K562 (cell line): ENCODE data around the gene ITGAE. TPM values are rescaled to one million over a fixed set of nuclear protein-coding genes. Genes with fewer than 3 reads are reported as not detected.

Source experiments
- ATAC-seq: fragments of 200-7000 bp; cut with Tn5 transposase; 3 replicates; pipeline ENCODE4 v1.9.1; 2020; ENCODE audit warnings: moderate library complexity
- BruUV-seq: library from RNA; stranded (reverse); fragments of 400-500 nt; replicated peaks from 2 replicates; lab custom pipeline; 2021; lab: Mats Ljungman, UMichigan
- CTCF ChIA-PET: fragments of 300-600 bp; formaldehyde crosslinking; extraction: SDS; loops from one replicate; lab custom pipeline; 2021; ENCODE audit warnings: low intra/inter-chr PET ratio; lab: Yijun Ruan, JAX
- POLR2A ChIA-PET: fragments of 300-600, 350-650 bp; sonication (Branson Sonifier 250); formaldehyde crosslinking; extraction: SDS; loops from one replicate; lab custom pipeline; 2021; ENCODE audit warnings: antibody characterized with exemption, inconsistent platforms; lab: Yijun Ruan, JAX
- DNase-seq, 4 experiments: peaks; one replicate each; pipeline versions ENCODE4 v3.0.0 to v3.0.0-alpha.2; 2011 to 2018; ENCODE audit warnings: low spot score in 3 of 4, mixed read lengths in 3 of 4; ENCODE audit errors: extremely low read depth in 1 of 4
- FAIRE-seq: peaks from 2 replicates; lab custom pipeline; 2011; peaks lifted over from hg19 to GRCh38; lab: Jason Lieb, UNC
- H2AFZ ChIP-seq: 2 replicates; pipeline ENCODE4 v1.6.0; 2011; ENCODE audit warnings: low read depth, low read length, control low read depth, inconsistent platforms
- H3K27ac ChIP-seq: fragments of 200-600 bp; 3 replicates; pipeline ENCODE4 v1.8.0; 2011; ENCODE audit warnings: low read depth, mild to moderate bottlenecking, control low read depth, inconsistent platforms, low read length, moderate library complexity, mixed read lengths; ENCODE audit errors: extremely low read depth
- H3K27me3 ChIP-seq, 2 experiments: fragments of 300-600 bp in 1 of 2; 2 replicates in 1 of 2; 3 replicates in 1 of 2; pipeline versions ENCODE4 v1.6.0 to v1.8.0; 2011; ENCODE audit warnings: inconsistent platforms in 2 of 2, low read length in 2 of 2, mild to moderate bottlenecking in 1 of 2, mixed read lengths in 1 of 2, moderate library complexity in 1 of 2; ENCODE audit not compliant: control insufficient read depth in 2 of 2, insufficient read depth in 2 of 2
- H3K36me3 ChIP-seq: fragments of 300-600 bp; 3 replicates; pipeline ENCODE4 v1.8.0; 2011; ENCODE audit warnings: mild to moderate bottlenecking, low read length, inconsistent platforms; ENCODE audit not compliant: control insufficient read depth, insufficient read depth
- H3K4me1 ChIP-seq, 2 experiments: fragments of 200-600 bp in 1 of 2; replicated peaks in 1 of 2; 2 replicates in 1 of 2; 3 replicates in 1 of 2; pipeline versions ENCODE4 v1.5.1 to v1.8.0; 2011; ENCODE audit warnings: inconsistent platforms in 2 of 2, low read length in 2 of 2, mild to moderate bottlenecking in 1 of 2, mixed read lengths in 1 of 2, moderate library complexity in 1 of 2; ENCODE audit not compliant: control insufficient read depth in 2 of 2, insufficient read depth in 2 of 2
- H3K4me2 ChIP-seq: 2 replicates; pipeline ENCODE4 v1.6.1; 2011; ENCODE audit warnings: low read length, control low read depth, inconsistent platforms, mixed read lengths; ENCODE audit not compliant: insufficient read depth
- H3K4me3 ChIP-seq: fragments of 200-600 bp; sonication (generic), shearing (Covaris generic); 2 replicates; pipeline ENCODE4 v1.5.1; 2016; ENCODE audit warnings: control low read depth, inconsistent platforms
- H3K79me2 ChIP-seq: fragments of 200-600 bp; 3 replicates; pipeline ENCODE4 v1.8.0; 2011; ENCODE audit warnings: low read length, inconsistent platforms; ENCODE audit not compliant: control insufficient read depth, insufficient read depth
- H3K9ac ChIP-seq, 2 experiments: 2 replicates each; pipeline versions ENCODE4 v1.6.0 to v1.6.1; 2011; ENCODE audit warnings: low read depth in 2 of 2, low read length in 2 of 2, control low read depth in 1 of 2, inconsistent platforms in 1 of 2, mild to moderate bottlenecking in 1 of 2, mixed read lengths in 1 of 2; ENCODE audit not compliant: insufficient read depth in 1 of 2
- H3K9me1 ChIP-seq: one replicate; pipeline ENCODE4 v1.6.0; 2011; ENCODE audit warnings: inconsistent platforms, mild to moderate bottlenecking, low read length, moderate library complexity; ENCODE audit not compliant: control insufficient read depth, insufficient read depth
- H3K9me3 ChIP-seq: replicated peaks from 2 replicates; pipeline ENCODE4 v1.5.1; 2011; ENCODE audit warnings: low read depth, low read length, inconsistent platforms; ENCODE audit not compliant: control insufficient read depth, insufficient read depth
- H4K20me1 ChIP-seq: replicated peaks from 2 replicates; pipeline ENCODE4 v1.6.1; 2011; ENCODE audit warnings: low read length, inconsistent platforms, mixed read lengths; ENCODE audit not compliant: control insufficient read depth, insufficient read depth
- HDAC6 ChIP-seq: IDR thresholded peaks from 2 replicates; pipeline ENCODE4 v1.6.1; 2012; ENCODE audit warnings: low read depth, mild to moderate bottlenecking, control low read depth, inconsistent platforms, low read length, moderate library complexity
- PYGO2 ChIP-seq: fragments of 450-650 bp; IDR thresholded peaks from 2 replicates; pipeline ENCODE4 v1.6.1; 2016; ENCODE audit warnings: mild to moderate bottlenecking, missing genetic modification characterization, moderate library complexity, missing compliant biosample characterization
- ZNF217 ChIP-seq: sonication (generic); formaldehyde crosslinking; IDR thresholded peaks from 2 replicates; pipeline ENCODE4 v1.8.0; 2022; ENCODE audit warnings: mild to moderate bottlenecking, missing genetic modification reagents
- ZNF75A ChIP-seq: fragments of 450-650 bp; formaldehyde crosslinking; IDR thresholded peaks from 2 replicates; pipeline ENCODE4 v1.4.0; 2020; ENCODE audit warnings: mild to moderate bottlenecking
- WGBS: fragments of 100-300 bp; shearing (Covaris generic); methylation state at CpG from one replicate; pipeline ENCODE4 v1.1.6; 2016; ENCODE audit warnings: low coverage, mixed read lengths; ENCODE audit not compliant: insufficient coverage; ENCODE audit errors: missing lambda C conversion rate; 5-methylcytosine and 5-hydroxymethylcytosine counted together
- in situ Hi-C: fragments of 300-500 bp; cut with MboI; formaldehyde crosslinking; loops from 4 replicates; pipeline ENCODE4 v1.15.0; 2018; ENCODE audit warnings: inconsistent platforms, mixed read lengths
- intact Hi-C: fragments of 100-400 bp; cut with micrococcal nuclease; formaldehyde crosslinking; loops from 2 replicates; pipeline ENCODE4 v1.14.2; 2022
- polyA plus RNA-seq, 8 experiments: library from polyadenylated mRNA; depleted of rRNA in 4 of 8; stranded (reverse) in 5 of 8; unstranded in 3 of 8; fragments of >200 nt; fragmentation: Nextera tagmentation in 2 of 8; fragmentation: Illumina TruSeq in 1 of 8; extraction: Ambion mirVana in 2 of 8; extraction: Trizol in 1 of 8; gene quantifications; 2 replicates each; pipeline versions ENCODE4 v1.2.1 to v1.2.3, GENCODE V29; 2011 to 2014; ENCODE audit warnings: inconsistent platforms in 1 of 8, missing spikeins in 1 of 8
- total RNA-seq, 7 experiments: library from RNA; depleted of rRNA in 6 of 7; stranded (reverse); fragments of >200 nt in 6 of 7; fragmentation: Illumina TruSeq in 2 of 7; extraction: Trizol in 2 of 7; gene quantifications; 2 replicates each; pipeline versions ENCODE4 v1.2.1 to v1.2.3, GENCODE V29; 2011 to 2021; ENCODE audit warnings: low replicate concordance in 1 of 7
- TF ChIP-seq, protein P1 (sequence below): sonication (generic); formaldehyde crosslinking; IDR thresholded peaks from 2 replicates; pipeline ENCODE4 v1.8.1; 2022; ENCODE audit warnings: missing genetic modification reagents
- TF ChIP-seq, protein P2 (sequence below), 2 experiments: fragments of 450-650 bp in 1 of 2; sonication (generic) in 1 of 2; formaldehyde crosslinking in 1 of 2; IDR thresholded peaks; 2 replicates each; pipeline versions ENCODE4 v1.7.1 to v1.9.0; 2016 to 2022; ENCODE audit warnings: inconsistent platforms in 1 of 2, mild to moderate bottlenecking in 1 of 2, missing genetic modification reagents in 1 of 2

ITGAE gene
- total and polyA plus RNA-seq, 9 of the 15 experiments (the other 6 are each of a cell fraction or from before 2014, with no cell fraction given) = 14.8 to 160 (median 27.0) TPM

DNA sequence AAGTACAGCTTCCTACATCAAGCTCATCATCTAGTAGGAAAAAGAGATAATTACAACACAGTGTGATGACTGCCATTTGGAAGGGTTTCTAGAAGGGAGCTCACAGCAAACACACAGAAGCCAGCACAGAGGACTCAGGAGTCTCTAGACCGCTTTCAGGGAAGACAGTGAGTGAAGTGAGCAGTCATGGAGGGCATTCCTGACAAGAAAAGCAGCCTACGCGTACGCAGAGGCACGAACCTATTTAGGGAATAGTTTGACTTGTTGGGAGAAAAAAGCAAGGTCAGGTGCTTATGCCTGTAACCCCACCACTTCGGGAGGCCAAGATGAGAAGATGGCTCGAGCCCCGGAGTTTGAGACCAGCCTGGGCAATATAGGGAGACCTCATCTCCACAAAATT, 85.7 kb downstream of the ITGAE start:
- 92% methylated on average over 7 of the region's 8 CpGs for WGBS
- in situ Hi-C loops = no loop called here
- intact Hi-C loops = no loop called here
- H3K9me3 ChIP-seq = no peaks in the 10 kb centered on the region
- no peaks in the 10 kb centered on the region for H3K79me2 ChIP-seq
- TF ChIP-seq, protein P1, sequence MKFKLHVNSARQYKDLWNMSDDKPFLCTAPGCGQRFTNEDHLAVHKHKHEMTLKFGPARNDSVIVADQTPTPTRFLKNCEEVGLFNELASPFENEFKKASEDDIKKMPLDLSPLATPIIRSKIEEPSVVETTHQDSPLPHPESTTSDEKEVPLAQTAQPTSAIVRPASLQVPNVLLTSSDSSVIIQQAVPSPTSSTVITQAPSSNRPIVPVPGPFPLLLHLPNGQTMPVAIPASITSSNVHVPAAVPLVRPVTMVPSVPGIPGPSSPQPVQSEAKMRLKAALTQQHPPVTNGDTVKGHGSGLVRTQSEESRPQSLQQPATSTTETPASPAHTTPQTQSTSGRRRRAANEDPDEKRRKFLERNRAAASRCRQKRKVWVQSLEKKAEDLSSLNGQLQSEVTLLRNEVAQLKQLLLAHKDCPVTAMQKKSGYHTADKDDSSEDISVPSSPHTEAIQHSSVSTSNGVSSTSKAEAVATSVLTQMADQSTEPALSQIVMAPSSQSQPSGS (CRISPR knock-in tag) = no peak
- TF ChIP-seq, protein P2, sequence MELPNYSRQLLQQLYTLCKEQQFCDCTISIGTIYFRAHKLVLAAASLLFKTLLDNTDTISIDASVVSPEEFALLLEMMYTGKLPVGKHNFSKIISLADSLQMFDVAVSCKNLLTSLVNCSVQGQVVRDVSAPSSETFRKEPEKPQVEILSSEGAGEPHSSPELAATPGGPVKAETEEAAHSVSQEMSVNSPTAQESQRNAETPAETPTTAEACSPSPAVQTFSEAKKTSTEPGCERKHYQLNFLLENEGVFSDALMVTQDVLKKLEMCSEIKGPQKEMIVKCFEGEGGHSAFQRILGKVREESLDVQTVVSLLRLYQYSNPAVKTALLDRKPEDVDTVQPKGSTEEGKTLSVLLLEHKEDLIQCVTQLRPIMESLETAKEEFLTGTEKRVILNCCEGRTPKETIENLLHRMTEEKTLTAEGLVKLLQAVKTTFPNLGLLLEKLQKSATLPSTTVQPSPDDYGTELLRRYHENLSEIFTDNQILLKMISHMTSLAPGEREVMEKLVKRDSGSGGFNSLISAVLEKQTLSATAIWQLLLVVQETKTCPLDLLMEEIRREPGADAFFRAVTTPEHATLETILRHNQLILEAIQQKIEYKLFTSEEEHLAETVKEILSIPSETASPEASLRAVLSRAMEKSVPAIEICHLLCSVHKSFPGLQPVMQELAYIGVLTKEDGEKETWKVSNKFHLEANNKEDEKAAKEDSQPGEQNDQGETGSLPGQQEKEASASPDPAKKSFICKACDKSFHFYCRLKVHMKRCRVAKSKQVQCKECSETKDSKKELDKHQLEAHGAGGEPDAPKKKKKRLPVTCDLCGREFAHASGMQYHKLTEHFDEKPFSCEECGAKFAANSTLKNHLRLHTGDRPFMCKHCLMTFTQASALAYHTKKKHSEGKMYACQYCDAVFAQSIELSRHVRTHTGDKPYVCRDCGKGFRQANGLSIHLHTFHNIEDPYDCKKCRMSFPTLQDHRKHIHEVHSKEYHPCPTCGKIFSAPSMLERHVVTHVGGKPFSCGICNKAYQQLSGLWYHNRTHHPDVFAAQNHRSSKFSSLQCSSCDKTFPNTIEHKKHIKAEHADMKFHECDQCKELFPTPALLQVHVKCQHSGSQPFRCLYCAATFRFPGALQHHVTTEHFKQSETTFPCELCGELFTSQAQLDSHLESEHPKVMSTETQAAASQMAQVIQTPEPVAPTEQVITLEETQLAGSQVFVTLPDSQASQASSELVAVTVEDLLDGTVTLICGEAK (IDR thresholded peaks at IDR 0.05) = no peak
- TF ChIP-seq, protein P2 (CRISPR knock-in tag; IDR thresholded peaks at IDR 0.05) = no peak
- TF ChIP-seq ZNF75A (CRISPR knock-in tag) (no peak), HDAC6 (no peak), ZNF217 (CRISPR knock-in tag) (no peak), PYGO2 (no peak)
- H3K36me3 ChIP-seq = peaks cover 53% of the 10 kb centered on the region; the same call in 2 of the 3 replicates
- ChIA-PET POLR2A (interaction anchor here (1.6 kb wide), 1 partner anchor 14 kb away, joined by 4 read pairs; no protein-coding TSS in a partner anchor), CTCF (no interaction called here)
- FAIRE-seq = no peak
- no peaks in the 10 kb centered on the region for H3K9me1 ChIP-seq
- H3K4me2 ChIP-seq = no peak overlapping the region
- H3K4me1 ChIP-seq = peaks cover 3 to 8% of the 10 kb centered on the region in 2 experiments; a peak in 4 of 5 replicates
- no peak overlapping the region for H3K27ac ChIP-seq
- no peak overlapping the region for H3K4me3 ChIP-seq
- DNase-seq = no peak
- no peaks in the 10 kb centered on the region for H3K27me3 ChIP-seq
- no peak overlapping the region for H3K9ac ChIP-seq
- no TSS peak for BruUV-seq
- no peaks in the 10 kb centered on the region for H4K20me1 ChIP-seq
- H2AFZ ChIP-seq = no peak overlapping the region
- ATAC-seq = no peak
